HG03575 (cell line): Measurements from ENCODE around the gene RAB17.

ENCODE experiments used
- ATAC-seq: cut with Tn5 transposase; IDR thresholded peaks from one replicate; pipeline ENCODE4 v1.9.1; 2021; ENCODE audit not compliant: unreplicated experiment, insufficient number of reproducible peaks, low FRiP score; ENCODE audit errors: extremely low read depth

Gene RAB17, protein sequence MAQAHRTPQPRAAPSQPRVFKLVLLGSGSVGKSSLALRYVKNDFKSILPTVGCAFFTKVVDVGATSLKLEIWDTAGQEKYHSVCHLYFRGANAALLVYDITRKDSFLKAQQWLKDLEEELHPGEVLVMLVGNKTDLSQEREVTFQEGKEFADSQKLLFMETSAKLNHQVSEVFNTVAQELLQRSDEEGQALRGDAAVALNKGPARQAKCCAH

DNA sequence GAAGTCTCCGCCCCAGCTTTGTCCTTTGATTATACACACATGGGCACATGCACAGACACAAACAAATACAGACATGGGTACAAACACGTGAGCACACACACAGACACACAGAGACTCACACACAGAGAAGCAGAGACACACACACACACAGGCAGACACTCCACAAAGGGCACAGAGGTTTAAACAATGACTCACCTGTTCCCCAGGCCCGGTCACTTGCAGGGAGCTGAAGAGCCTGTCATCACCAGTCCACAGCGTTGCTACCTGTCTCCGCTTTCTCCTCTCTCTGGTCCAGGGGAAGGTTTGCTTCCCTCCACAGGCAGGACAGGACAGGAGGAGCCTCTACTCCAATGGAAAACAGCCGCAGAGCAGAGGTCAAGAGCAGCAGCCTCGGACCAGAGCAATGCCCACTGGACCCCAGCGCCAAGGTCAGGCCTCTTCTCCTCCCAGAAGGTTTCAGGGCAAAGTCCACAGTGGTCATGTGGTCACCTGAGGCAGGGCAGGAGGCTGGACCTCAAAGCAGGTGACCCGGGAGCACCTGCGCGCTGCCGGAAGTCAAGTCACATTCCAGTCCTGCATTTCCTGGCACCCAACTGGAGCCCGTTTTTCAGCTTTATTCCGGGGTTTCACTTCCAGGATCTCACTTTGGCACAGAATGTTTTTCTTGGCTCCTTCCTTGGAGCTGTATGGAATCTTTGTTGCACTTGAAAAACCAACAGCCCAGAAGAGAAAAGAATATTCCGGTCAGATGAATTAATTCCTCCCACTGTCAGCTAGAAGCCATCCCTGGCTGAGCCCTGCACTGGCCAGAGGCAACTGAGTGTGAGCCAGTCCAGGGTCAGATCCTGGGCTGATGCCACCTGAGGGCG is at the start of gene RAB17:
Gene RAB17, minus strand, starts transcription at position 463 of the 869 bp plus-strand sequence. CDS start 4,580 bp downstream, outside the sequence.
- ATAC-seq = no peak

DNA sequence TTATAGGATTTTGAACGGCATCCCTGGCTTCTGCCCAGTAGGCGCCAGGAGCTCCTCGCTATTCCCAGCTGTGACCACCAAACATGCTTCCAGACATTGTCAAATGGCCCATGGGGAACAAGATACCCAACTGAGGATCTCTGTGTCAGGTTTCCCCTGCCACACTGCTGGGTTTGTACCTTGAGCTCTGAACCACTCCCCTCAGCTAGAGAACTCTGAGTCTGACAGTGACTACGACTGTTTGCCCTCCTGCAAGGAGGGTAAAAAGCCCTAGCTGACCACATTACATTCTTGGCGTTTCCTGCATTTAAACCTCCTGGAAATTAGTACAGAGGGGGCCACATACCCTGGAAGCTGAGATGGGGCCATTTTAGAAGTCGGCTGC is 49.3 kb upstream of the RAB17 start:
- ATAC-seq = no peak

DNA sequence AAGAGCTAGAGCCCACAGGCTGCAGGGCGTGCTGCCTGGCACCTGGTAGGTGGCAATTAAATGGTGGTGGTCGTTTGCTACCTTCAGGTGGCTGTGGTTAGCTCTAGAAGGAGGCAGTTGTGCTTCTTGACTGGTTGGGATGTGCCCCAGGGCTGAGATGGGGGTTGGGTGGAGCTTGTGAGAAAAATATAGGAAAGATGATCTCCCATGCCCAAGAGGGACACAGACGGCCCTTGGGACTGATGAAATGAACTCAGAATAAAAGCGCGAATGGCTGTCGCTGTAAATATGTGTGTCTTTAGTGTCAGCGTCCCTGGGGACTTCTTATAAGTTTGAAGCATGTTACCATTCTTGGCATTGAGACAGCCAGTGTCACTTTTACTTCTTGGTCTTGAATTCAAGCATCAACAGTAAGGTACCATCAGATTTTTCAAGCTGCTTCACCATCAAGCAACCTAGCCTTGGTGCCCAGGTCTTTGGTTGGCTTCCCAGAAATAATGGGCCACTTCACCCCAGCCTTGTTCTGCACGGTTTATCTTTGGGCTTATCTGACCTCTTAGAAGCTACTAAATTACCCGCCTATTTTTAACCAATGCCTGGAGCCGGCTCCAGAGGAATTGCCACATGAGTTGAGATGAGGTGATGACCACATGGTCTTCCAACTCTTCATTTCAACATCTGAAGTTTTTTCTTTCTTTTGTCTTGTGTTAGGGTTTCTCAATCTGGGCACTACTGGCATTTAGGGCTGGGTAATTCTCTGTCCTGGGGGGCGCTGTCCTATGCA is 48.7 kb upstream of the RAB17 start:
- no peak for ATAC-seq

DNA sequence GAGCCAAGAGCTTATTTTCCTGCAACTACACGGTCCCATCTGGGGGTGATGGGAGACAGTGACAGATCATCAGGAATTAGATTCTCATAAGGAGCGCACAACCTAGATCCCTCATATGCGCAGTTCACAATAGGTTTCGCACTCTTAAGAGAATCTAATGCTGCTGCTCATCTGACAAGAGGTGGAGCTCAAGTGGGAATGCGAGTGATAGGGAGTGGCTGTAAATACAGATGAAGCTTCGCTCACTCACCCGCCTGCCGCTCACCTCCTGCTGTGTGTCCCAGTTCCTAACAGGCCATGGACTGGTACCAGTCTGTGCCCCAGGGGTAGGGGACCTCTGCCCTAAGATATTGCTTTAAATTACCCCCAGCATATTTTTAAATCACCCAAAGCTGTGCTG is 47.6 kb upstream of the RAB17 start:
- no peak for ATAC-seq

DNA sequence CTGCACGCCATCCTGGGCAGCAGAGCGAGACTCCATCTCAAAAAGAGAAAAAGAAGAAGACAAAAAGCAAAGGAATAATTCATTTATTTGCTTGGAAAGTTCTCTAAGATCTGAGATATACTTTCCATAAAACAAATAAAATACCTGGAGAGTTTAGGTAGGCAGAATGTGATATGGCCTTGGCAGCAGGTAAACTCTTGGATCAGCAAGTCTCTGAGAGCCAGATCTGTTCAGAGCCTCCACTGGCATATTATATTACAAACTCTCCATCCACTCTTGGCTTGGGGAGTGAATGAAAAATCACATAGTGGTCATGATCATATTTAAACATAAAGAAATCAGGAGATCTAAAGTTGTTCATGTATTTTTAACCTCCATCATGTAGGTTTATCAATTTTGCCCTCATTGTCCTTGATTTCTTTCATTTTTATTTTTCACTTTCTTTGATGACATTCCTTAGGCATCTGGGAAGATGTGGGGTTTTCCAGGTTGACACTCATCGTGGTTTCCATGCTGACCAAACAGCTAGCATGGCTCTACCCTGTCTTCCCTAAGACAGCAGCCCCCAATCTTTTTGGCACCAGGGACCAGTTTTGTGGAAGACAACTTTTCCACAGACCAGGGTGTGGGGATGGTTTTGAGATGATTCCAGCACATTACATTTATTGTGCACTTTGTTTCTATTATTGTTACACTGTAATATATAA is 47.0 kb upstream of the RAB17 start:
- ATAC-seq = no peak

DNA sequence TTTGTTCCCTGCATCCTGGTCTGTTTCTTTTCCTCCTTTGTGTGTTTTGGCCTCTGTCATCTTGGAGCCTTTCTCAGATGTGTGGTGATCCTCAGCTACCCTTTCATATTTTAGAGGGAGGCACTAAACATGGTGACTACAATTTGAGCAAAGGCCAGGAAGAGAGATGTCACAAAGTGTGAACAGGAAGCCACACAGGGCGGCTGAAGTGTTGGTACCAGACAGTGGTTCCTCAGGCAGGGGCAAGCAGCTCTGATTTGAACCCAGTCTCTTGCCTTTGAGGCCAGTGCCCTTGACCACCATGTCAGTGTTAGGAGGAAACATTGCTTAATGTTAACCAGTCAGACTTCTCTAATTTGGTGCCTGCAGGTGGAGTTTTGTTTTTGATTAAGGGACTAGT is 46.0 kb upstream of the RAB17 start:
- no peak for ATAC-seq

DNA sequence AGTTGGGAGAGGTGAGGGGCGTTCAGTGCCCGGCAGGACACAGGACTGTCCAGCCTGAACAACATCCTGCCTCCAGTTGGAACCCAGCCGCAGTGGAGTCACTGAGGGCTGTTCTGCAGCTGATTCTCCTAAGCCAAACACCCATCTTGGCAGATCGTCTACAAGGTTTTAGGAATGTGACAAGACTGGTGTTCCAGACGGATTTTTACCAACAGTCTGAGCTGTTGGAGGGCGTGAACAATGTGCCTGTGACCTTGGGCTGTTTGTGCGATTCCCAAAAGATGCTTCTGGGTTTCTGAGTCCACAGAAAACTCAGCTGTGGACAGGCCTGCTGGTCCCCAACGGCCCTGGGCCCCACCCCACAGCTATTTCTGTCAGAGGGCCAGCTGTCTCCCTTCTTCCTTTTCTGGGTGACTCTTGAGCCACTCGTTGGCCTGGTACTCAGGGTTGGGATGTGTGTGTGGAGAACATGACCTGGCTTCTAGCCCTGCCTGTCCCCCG is 42.6 kb upstream of the RAB17 start:
- ATAC-seq = no peak

DNA sequence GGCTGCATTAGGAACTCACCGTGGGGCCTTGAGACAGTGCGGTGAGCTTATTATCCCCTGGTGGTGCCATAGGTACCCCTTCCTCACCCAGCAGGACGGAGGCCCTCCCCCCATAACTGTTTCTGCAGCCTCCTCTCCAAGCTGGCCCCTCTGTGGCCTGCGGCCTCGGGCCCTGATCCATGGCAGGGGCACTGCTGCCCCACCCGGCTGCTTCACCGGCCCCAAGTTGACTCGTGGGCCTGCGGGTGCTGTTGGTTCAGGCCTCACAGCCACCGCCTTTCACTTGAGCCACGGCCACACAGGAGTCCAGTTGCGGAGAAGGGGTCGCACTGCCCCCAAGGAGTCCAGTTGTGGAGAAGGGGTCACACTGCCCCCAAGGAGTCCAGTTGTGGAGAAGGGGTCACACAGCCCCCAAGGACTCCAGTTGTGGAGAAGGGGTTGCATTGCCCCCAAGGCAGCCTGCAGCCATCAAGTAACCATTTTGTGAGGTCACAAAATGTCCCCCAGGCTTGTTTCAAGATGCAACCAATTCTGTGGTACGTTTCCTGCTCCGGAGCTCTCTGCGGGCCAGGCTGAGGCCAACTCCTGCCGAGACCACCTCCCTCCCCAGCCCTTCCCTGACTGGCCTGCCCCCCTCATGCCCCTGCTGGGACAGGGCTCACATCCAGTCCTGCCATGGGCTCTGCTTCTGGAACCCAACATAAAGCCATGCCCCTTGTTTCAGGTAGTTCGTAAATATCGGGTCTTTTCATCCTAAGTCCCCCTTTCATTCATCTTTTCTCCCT is 41.5 kb upstream of the RAB17 start:
- no peak for ATAC-seq

DNA sequence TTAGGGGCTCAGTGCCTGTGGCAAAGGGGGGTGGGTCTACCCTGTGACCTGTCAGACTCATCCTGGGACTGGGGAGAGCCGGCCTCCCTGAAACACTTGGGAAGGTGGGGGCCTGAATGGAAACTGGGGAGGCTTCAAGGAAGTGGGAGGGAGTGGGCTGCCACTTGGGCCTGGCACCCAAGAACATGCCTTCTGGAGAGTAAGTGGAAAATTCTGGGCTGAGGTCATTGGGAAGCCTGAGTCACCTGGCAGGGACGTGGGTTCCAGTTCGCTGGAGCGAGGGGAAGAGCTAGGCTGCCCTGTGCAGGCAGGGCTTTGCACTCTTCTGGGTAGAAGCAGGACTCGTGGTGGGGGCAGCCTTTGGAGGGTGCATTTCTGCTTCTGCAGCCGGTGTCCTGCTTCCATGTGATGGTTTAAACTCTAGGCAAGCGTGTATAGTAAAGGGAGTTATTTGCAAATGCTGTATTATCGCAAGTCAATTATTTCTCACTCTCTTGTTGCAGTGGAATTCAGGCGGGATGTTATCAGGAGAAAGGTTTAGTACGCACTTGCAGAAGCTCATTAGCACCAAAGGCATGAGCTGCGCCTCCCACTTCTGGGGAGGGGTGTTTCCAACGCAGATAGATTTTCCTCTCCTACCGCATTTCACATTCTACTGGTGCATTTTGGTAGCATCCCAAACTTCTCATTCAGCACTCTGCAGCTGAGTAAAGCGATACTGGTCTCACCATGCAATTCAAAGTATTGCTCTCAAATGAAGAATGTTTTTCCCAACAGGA is 40.7 kb upstream of the RAB17 start:
- no peak for ATAC-seq

DNA sequence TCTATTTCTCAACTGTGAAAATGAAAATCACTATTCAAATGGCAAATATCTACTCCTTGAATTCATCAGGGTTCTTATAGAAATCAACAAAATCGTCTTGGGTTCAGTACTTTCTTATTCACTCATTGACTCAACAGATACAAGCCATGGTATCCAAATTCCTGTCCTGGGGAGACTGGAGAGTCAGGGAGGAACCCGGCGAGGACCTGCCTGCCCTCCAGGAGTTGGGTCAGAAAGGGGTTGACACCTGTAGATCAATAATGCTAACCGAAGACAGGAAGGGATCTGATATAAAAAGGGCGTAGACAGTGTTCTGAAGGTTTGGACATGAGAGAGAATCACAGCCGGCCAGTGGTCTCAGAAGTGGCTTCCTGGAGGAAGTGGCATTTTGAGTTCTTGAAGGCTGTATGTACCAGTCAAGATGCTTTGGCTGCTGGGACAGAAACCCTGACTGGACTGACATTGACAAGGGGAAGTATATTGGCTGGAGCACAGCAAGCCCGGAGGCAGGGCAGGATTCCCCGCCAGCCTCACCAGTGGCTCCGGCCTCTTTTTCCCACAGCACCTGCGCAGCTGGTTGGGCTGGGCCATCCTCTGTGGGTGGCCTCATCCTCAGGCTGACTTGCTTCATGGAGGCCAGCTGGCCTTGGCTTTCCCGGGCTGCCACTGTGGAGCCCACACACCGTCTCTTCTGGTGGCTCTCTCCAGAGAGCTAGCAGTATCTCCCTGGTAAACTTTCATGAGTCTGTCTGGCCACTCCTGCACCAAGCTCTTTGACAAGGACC is 39.9 kb upstream of the RAB17 start:
- ATAC-seq = no peak

DNA sequence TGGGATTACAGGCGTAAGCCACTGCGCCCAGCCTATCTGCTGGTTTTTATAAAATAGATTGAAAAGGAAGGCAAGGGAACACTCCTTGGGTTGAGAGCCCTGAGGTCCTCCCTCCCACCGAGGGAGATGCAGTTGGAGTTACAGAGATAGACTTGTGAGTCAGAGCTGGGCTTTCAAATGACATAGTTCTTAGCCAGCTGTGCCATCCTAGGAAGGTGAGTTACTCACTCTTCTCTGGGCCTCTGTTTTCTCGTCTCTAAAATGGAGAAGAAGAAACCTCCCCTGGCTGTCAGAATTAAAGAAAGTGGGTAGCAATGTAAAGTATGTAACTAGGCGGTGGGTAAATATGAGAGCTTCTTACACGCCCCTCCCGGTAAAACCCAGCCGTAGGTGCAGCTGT is 39.2 kb upstream of the RAB17 start:
- ATAC-seq = no peak

DNA sequence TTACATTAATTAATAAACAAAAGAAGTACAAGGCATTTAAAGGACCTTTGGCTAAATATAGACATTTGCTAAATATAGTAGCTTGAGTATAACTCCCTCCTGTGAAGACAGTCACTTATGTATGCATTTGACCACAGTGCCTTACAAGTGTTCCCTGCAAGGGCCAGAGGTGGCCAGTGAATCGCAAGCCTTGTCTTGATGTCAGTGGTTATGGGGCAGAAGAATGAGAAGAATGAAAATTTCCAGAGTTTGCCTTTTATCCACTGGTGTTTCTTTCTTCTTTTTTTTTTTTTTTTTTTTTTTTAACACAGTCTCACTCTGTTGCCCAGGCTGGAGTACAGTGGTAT is 38.6 kb upstream of the RAB17 start:
- ATAC-seq = no peak

DNA sequence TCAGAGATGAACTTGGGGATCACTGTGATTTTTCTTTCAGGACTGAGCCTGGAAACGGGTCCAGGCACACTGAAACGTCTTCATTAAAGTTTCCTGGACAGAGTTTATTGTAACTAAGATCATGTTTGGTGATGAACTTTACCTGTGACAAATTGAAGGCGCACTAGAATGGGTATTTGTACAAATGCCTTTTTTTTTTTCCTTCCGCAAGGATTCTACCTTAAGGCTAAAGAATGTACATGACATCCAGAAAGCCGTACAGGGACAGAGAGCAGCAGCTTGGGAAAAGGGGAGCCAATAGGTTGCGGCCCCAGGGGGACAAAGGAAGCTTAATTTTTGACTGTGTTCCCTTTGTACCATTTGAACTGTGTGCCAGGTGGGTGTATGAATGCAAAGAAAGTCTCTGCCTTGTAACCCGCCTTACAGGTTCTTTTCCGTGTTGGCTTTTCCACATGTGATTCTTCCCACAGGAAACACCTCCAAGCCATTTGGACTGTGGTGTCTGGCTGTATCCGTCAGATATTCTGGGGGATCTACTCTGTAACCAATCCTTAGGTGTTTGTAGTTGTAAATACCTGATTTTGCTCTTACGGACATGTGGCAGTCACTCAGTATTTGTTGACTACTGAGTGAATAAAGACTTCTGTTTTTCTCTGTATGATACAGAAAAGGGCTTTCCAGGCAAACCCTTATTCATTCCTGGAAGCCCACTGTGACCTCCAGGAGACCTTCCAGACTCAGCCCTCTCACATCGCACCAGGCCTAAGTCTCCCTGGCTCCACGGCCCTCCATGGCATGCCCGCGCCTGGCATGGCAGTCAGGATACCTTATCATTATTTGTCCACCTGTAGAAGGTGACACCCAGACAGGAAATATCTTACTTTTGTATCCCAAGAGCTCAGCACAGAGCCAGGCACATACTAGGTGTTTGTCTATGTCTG is 38.0 kb upstream of the RAB17 start:
- no peak for ATAC-seq

DNA sequence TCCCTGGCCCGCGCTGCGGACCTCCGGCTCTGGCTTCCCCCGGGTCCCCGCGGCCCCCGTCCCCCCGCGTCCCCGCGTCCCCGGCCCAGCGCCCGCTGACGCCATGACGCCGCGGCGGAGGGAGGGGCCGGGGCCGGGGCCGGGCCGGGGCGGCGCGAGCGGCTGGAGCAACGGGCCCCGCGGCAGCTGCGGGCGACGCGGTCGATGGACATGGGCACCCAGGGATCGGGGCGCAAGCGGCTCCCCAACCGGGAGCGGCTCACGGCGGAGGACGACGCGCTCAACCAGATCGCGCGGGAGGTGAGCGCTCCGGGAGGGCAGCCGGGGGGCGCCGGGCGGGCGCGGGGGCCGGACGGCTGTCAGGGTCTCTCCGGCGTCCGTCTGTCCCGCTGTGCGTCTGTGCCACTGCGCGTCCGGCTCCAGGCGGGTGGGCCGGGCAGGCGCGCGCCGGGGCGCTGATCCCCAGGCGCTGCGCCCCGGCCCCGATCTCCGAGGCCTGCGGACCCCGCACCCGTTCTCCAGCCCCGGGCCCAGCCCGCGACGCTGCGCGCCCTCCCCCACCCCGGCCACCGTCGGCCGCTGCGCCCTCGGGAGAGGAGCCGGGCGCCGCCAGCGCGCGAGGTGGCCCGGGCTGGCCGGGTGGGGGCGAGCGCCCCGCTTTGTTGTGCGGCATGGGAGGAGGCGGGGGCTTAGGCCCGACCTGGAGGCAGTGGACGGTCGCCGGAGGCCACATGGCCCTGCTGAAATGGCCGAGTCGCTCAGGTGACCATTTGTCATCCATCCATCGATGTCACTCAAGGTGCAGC is 37.1 kb upstream of the RAB17 start, which contains the start of gene LRRFIP1:
Gene LRRFIP1, plus strand, starts transcription at position 147 of the 806 bp plus-strand sequence. Its CDS starts 58 bp downstream, at position 205.
- ATAC-seq = no peak

DNA sequence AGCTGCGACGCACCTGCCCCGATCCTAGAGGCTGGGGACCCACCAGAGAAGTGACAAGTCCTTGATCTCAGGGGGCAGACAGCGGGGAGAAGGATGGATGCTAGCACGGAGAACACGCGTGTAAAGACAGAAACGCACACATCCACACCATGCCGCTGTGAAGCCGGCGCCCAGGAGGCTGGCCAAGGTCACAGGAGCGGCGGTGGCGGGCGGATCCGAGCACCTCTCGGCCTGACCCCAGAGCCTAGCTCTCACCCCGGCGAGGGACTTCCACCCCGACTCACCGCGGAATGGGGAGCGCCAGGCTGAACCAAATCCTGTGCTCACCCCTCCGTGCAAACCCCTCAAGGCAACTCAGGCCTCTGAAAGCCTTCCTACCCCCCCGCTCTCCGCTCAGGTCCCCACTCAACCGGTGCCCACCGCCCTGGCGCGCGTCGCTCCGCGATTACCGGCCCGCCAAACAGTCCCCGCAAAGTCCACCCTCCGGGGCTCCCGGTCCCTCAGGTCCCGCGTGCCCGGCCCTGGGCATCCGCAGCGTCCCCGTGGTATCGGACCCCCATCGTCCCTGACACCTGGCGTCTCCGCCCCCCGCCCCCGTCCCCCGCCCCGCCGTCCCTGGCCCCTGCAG is 36.4 kb upstream of the RAB17 start:
- ATAC-seq = no peak
